Glutamatergic neuron (in vitro differentiated cells): ENCODE measurements around the gene RNF113B. TPM values are rescaled to one million over a fixed set of nuclear protein-coding genes. Genes with fewer than 3 reads are reported as not detected.

Experiments
- DNase-seq: peaks from one replicate; pipeline ENCODE4 v3.0.0; 2022
- H3K27ac Mint-ChIP-seq: one replicate; pipeline ENCODE4 v1.8.0; 2020; ENCODE audit warnings: mild to moderate bottlenecking, mixed read lengths, inconsistent platforms; ENCODE audit not compliant: unreplicated experiment
- H3K27me3 Mint-ChIP-seq: one replicate; pipeline ENCODE4 v1.8.0; 2020; ENCODE audit warnings: mild to moderate bottlenecking, moderate library complexity, mixed read lengths, inconsistent platforms; ENCODE audit not compliant: unreplicated experiment
- H3K36me3 Mint-ChIP-seq: one replicate; pipeline ENCODE4 v1.8.0; 2020; ENCODE audit warnings: mild to moderate bottlenecking, mixed read lengths, inconsistent platforms; ENCODE audit not compliant: unreplicated experiment
- H3K4me1 Mint-ChIP-seq: one replicate; pipeline ENCODE4 v1.8.0; 2020; ENCODE audit warnings: mild to moderate bottlenecking, low read depth, mixed read lengths, inconsistent platforms; ENCODE audit not compliant: unreplicated experiment
- H3K4me3 Mint-ChIP-seq: one replicate; pipeline ENCODE4 v1.8.0; 2020; ENCODE audit warnings: mild to moderate bottlenecking, mixed read lengths, inconsistent platforms; ENCODE audit not compliant: unreplicated experiment
- H3K9me3 Mint-ChIP-seq: one replicate; pipeline ENCODE4 v1.8.0; 2020; ENCODE audit warnings: mild to moderate bottlenecking, moderate library complexity, mixed read lengths, inconsistent platforms; ENCODE audit not compliant: unreplicated experiment
- total RNA-seq: library from RNA; stranded (reverse); fragmentation: NEBNext Ultra II Directional; extraction: Animal tissue kit (Norgen Biotek cat#: 25700); gene quantifications from one replicate; pipeline ENCODE4 v1.2.1, GENCODE V29; 2021; ENCODE audit not compliant: unreplicated experiment
- TF ChIP-seq, protein P1 (sequence below): fragments of 200-600 bp; sonication (generic); IDR thresholded peaks from one replicate; pipeline ENCODE4 v1.5.0; 2021; ENCODE audit not compliant: partially characterized antibody, unreplicated experiment

RNF113B gene
- total RNA-seq, 1 donor from 2014 or later: not detected

GRCh38 chr13:98180092-98180491, 3.0 kb upstream of the RNF113B start:
- Mint-ChIP-seq H3K4me3 (no peak overlapping the region), H3K9me3 (peaks cover 3% of the 10 kb centered on the region), H3K4me1 (peaks cover 16% of the 10 kb centered on the region), H3K36me3 (no peaks in the 10 kb centered on the region), H3K27ac (no peak overlapping the region), H3K27me3 (peaks cover 1% of the 10 kb centered on the region)
- no peak for DNase-seq
- TF ChIP-seq, protein P1, sequence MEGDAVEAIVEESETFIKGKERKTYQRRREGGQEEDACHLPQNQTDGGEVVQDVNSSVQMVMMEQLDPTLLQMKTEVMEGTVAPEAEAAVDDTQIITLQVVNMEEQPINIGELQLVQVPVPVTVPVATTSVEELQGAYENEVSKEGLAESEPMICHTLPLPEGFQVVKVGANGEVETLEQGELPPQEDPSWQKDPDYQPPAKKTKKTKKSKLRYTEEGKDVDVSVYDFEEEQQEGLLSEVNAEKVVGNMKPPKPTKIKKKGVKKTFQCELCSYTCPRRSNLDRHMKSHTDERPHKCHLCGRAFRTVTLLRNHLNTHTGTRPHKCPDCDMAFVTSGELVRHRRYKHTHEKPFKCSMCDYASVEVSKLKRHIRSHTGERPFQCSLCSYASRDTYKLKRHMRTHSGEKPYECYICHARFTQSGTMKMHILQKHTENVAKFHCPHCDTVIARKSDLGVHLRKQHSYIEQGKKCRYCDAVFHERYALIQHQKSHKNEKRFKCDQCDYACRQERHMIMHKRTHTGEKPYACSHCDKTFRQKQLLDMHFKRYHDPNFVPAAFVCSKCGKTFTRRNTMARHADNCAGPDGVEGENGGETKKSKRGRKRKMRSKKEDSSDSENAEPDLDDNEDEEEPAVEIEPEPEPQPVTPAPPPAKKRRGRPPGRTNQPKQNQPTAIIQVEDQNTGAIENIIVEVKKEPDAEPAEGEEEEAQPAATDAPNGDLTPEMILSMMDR: no peak

DNA sequence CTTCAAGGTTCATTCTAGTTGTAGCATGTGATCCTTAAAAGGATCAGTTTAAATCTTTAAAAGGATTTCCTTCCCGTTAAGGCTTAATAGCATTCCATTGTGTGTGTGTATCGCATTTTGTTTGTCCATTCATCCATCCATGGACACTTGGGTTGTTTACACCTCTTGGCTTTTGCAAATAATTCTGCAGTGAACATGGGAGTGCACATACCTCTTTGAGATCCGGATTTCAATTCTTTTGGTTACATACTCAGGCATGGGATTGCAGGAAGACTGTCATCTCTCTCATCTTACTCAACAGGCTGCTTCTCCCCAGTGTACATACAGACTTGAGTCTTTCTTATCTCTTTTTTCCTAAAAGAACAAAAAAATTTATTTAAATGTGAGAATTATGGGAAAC, 1.2 kb downstream of the RNF113B start:
- Mint-ChIP-seq H3K9me3 (peaks cover 3% of the 10 kb centered on the region), H3K27ac (no peak overlapping the region), H3K36me3 (no peaks in the 10 kb centered on the region), H3K4me1 (peaks cover 36% of the 10 kb centered on the region), H3K27me3 (no peaks in the 10 kb centered on the region), H3K4me3 (no peak overlapping the region)
- TF ChIP-seq, protein P1: no peak
- DNase-seq: no peak

GRCh38 chr13:98175043-98175442, 2.0 kb downstream of the RNF113B start:
- TF ChIP-seq, protein P1: no peak
- no peak overlapping the region for H3K4me3 Mint-ChIP-seq
- peaks cover 34% of the 10 kb centered on the region for H3K4me1 Mint-ChIP-seq
- no peaks in the 10 kb centered on the region for H3K27me3 Mint-ChIP-seq
- H3K36me3 Mint-ChIP-seq: no peaks in the 10 kb centered on the region
- peaks cover 3% of the 10 kb centered on the region for H3K9me3 Mint-ChIP-seq
- H3K27ac Mint-ChIP-seq: no peak overlapping the region
- no peak for DNase-seq

GRCh38 chr13:98174307-98174706, 2.8 kb downstream of the RNF113B start:
- TF ChIP-seq, protein P1: no peak
- H3K27ac Mint-ChIP-seq: no peak overlapping the region
- H3K4me3 Mint-ChIP-seq: no peak overlapping the region

DNA sequence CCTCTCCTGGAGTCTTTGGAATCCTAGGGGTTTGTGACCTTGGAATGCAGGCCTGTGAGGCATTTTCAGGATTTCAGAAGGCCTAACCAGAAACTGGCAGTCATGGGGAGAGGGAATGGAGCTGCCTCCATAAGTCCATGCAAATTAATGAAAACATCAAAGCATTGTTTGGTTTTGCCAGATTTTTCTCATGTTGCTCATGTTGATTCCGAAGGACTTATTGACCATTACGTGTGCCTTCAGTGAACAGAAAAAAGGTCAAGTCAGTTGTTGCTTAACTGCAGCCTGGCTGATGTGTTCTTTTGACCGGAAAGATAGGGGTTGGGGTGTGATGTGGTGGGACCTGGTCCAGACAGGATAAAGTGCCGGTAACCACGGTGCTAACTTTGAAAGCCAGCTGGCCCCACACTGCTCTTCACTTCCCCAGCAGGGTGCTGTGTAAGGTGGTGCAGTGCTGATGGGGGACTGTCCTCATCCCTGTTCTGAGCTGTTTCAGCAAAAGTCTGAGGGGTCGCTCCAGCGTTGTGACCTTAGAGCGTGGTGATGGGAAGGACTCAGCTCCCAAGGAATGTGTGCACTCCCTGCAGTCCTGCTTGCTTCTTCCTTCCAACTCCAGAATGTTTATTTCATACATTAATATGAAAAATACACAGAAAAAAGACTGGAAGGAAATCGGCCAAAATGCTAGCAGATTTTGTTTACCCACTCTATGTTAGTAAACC, 3.5 kb downstream of the RNF113B start:
- H3K27ac Mint-ChIP-seq: peak overlapping the region; percentile 66
- H3K27me3 Mint-ChIP-seq: no peaks in the 10 kb centered on the region
- no peaks in the 10 kb centered on the region for H3K9me3 Mint-ChIP-seq
- no peaks in the 10 kb centered on the region for H3K36me3 Mint-ChIP-seq
- DNase-seq: no peak
- TF ChIP-seq, protein P1: no peak
- H3K4me1 Mint-ChIP-seq: peaks cover 35% of the 10 kb centered on the region
- H3K4me3 Mint-ChIP-seq: no peak overlapping the region

More at GRCh38 chr13:98174307-98174706, 2.8 kb downstream of the RNF113B start:
- H3K9me3 Mint-ChIP-seq: peaks cover 1% of the 10 kb centered on the region
- H3K4me1 Mint-ChIP-seq: peaks cover 34% of the 10 kb centered on the region
- no peaks in the 10 kb centered on the region for H3K36me3 Mint-ChIP-seq
- no peak for DNase-seq
- no peaks in the 10 kb centered on the region for H3K27me3 Mint-ChIP-seq
